A549 (cell line): Measurements from ENCODE around the gene TMCO6. TPM values are rescaled to one million over a fixed set of nuclear protein-coding genes. Genes with fewer than 3 reads are reported as not detected.

Source experiments
- ATAC-seq, 2 experiments: fragments of 200-7000 bp in 1 of 2; fragments of >200 bp in 1 of 2; cut with Nextera tagmentation in 1 of 2; cut with Tn5 transposase in 1 of 2; 3 replicates each; pipeline versions ENCODE4 v1.8.0 to v1.9.1; 2018 to 2020; ENCODE audit warnings: mild to moderate bottlenecking in 1 of 2, moderate library complexity in 1 of 2
- CTCF ChIA-PET: fragments of 300-600 bp; sonication (Branson Sonifier 250); formaldehyde crosslinking; extraction: SDS; loops from one replicate; lab custom pipeline; 2021; ENCODE audit warnings: antibody characterized with exemption, inconsistent platforms; lab: Yijun Ruan, JAX
- POLR2A ChIA-PET: fragments of 350-600 bp; formaldehyde crosslinking; extraction: SDS; loops from one replicate; lab custom pipeline; 2021; ENCODE audit warnings: antibody characterized with exemption, inconsistent platforms; lab: Yijun Ruan, JAX
- DNase-seq, 2 experiments: peaks; one replicate each; pipeline versions ENCODE4 v3.0.0 to v3.0.0-alpha.2; 2011 to 2016; ENCODE audit warnings: low read depth in 1 of 2, low spot score in 1 of 2
- FAIRE-seq: peaks from 2 replicates; lab custom pipeline; 2011; peaks lifted over from hg19 to GRCh38; lab: Jason Lieb, UNC
- H3K27ac ChIP-seq, 2 experiments: fragments of >200 bp; sonication (Bioruptor Twin); formaldehyde crosslinking; 3 replicates each; pipeline ENCODE4 v1.5.1; 2016 to 2017
- H3K4me1 ChIP-seq: fragments of >200 bp; sonication (Bioruptor Twin); formaldehyde crosslinking; 3 replicates; pipeline ENCODE4 v1.6.1; 2016
- H3K4me2 ChIP-seq: fragments of >200 bp; sonication (Bioruptor Twin); formaldehyde crosslinking; 3 replicates; pipeline ENCODE4 v1.6.1; 2016
- H3K4me3 ChIP-seq: fragments of >200 bp; sonication (Bioruptor Twin); formaldehyde crosslinking; 3 replicates; pipeline ENCODE4 v1.5.1; 2016
- H3K9me3 ChIP-seq: fragments of >200 bp; sonication (Bioruptor Twin); formaldehyde crosslinking; 3 replicates; pipeline ENCODE4 v1.6.1; 2016
- EHMT2 ChIP-seq: fragments of 200-600 bp; sonication (generic); IDR thresholded peaks from 2 replicates; pipeline ENCODE4 v1.6.1; 2016; ENCODE audit warnings: antibody characterized with exemption, low read depth, mild to moderate bottlenecking, moderate library complexity
- HDAC2 ChIP-seq: fragments of 200-600 bp; sonication (generic); IDR thresholded peaks from 2 replicates; pipeline ENCODE4 v1.6.1; 2016
- HES2 ChIP-seq: fragments of >200 bp; sonication (Bioruptor Twin); formaldehyde crosslinking; IDR thresholded peaks from 2 replicates; pipeline ENCODE4 v1.6.1; 2016
- JUN ChIP-seq, 2 experiments: fragments of >200 bp; sonication (Bioruptor Twin); formaldehyde crosslinking; IDR thresholded peaks; 2 replicates in 1 of 2; 3 replicates in 1 of 2; pipeline ENCODE4 v1.6.1; 2016 to 2017
- JUNB ChIP-seq: fragments of >200 bp; sonication (Bioruptor Twin); formaldehyde crosslinking; IDR thresholded peaks from 2 replicates; pipeline ENCODE4 v1.6.1; 2016
- KDM1A ChIP-seq: fragments of 200-600 bp; sonication (generic); IDR thresholded peaks from 2 replicates; pipeline ENCODE4 v1.6.1; 2016; ENCODE audit warnings: low read depth, mild to moderate bottlenecking
- KDM5A ChIP-seq: fragments of 200-600 bp; sonication (generic); IDR thresholded peaks from 2 replicates; pipeline ENCODE4 v1.6.1; 2016; ENCODE audit warnings: antibody characterized with exemption, mild to moderate bottlenecking
- MAX ChIP-seq: IDR thresholded peaks from 2 replicates; pipeline ENCODE4 v1.6.1; 2012
- NPAS2 ChIP-seq: fragments of 250-450 bp; sonication (Bioruptor Pico); IDR thresholded peaks from 2 replicates; pipeline ENCODE4 v1.8.0; 2022; ENCODE audit warnings: mild to moderate bottlenecking, moderate library complexity, borderline replicate concordance
- PBX3 ChIP-seq: IDR thresholded peaks from 2 replicates; pipeline ENCODE4 v1.6.1; 2012
- REST ChIP-seq: fragments of 200-600 bp; sonication (generic); IDR thresholded peaks from 2 replicates; pipeline ENCODE4 v1.6.1; 2016; ENCODE audit warnings: antibody characterized with exemption, mild to moderate bottlenecking, moderate library complexity
- RNF2 ChIP-seq: fragments of 200-600 bp; sonication (generic); IDR thresholded peaks from 2 replicates; pipeline ENCODE4 v1.6.1; 2016; ENCODE audit warnings: low read depth, mild to moderate bottlenecking, antibody characterized with exemption, moderate library complexity, borderline replicate concordance
- TFCP2L1 ChIP-seq: fragments of 250-450 bp; sonication (Bioruptor Pico); IDR thresholded peaks from 2 replicates; pipeline ENCODE4 v1.5.0; 2021; ENCODE audit warnings: mild to moderate bottlenecking
- ZSCAN20 ChIP-seq: fragments of 250-450 bp; sonication (Bioruptor Pico); IDR thresholded peaks from 2 replicates; pipeline ENCODE4 v1.8.0; 2022; ENCODE audit warnings: mild to moderate bottlenecking, moderate library complexity
- WGBS: methylation state at CpG from one replicate; pipeline ENCODE4 v1.1.6; 2017; ENCODE audit errors: missing lambda C conversion rate; 5-methylcytosine and 5-hydroxymethylcytosine counted together
- polyA plus RNA-seq, 4 experiments: library from polyadenylated mRNA; depleted of rRNA in 3 of 4; stranded (reverse); fragments of >200 nt; fragmentation: RNase III in 1 of 4; extraction: RNeasy Plus Mini Kit Qiagen cat#74134 plus additional on column Dnase treatment in 1 of 4; gene quantifications; 2 replicates in 3 of 4; 3 replicates in 1 of 4; pipeline ENCODE4 v1.2.3, GENCODE V29; 2011 to 2017
- TF ChIP-seq, protein P1 (sequence below): IDR thresholded peaks from 2 replicates; pipeline ENCODE4 v1.6.1; 2012; ENCODE audit warnings: low read depth, borderline replicate concordance
- TF ChIP-seq, protein P2 (sequence below): fragments of >200 bp; sonication (Bioruptor Twin); formaldehyde crosslinking; IDR thresholded peaks from 3 replicates; pipeline ENCODE4 v1.6.1; 2016

The TMCO6 gene
- polyA plus RNA-seq, 2 of the 4 experiments (the other 2 are of a cell fraction) = 11.8 to 16.1 TPM

DNA sequence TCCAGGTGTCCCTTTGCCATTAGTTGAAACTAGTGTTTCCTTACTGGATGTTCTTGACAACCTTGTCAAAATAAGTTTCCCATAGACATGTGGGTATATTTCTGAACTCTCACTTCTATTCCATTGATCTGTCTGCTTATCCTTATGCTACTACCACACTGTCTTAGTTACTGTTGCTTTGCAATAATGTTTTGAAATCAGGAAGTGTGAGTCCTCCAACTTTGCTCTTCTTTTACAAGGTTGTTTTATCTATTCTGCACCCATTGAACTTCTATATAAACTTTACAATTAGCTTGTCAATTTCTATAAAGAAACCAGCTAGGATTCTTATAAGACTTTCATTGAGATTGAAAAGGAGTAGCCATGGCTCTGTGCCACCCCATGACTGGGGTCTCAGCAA lies 30.5 kb upstream of the TMCO6 start:
- DNase-seq = no peak
- no peak for ATAC-seq
- 0 out of 3 replicates have a peak, but pooled peaks cover 4% of the 10 kb centered on the region for H3K4me1 ChIP-seq
- no peak overlapping the region for H3K4me3 ChIP-seq
- no peak for TF ChIP-seq HES2
- no peak for TF ChIP-seq JUNB
- no peak for TF ChIP-seq KDM5A
- no peak for TF ChIP-seq MAX
- no peak for TF ChIP-seq REST
- TF ChIP-seq, protein P1, sequence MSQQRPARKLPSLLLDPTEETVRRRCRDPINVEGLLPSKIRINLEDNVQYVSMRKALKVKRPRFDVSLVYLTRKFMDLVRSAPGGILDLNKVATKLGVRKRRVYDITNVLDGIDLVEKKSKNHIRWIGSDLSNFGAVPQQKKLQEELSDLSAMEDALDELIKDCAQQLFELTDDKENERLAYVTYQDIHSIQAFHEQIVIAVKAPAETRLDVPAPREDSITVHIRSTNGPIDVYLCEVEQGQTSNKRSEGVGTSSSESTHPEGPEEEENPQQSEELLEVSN = no peak
- no peak for TF ChIP-seq PBX3
- TF ChIP-seq, protein P2, sequence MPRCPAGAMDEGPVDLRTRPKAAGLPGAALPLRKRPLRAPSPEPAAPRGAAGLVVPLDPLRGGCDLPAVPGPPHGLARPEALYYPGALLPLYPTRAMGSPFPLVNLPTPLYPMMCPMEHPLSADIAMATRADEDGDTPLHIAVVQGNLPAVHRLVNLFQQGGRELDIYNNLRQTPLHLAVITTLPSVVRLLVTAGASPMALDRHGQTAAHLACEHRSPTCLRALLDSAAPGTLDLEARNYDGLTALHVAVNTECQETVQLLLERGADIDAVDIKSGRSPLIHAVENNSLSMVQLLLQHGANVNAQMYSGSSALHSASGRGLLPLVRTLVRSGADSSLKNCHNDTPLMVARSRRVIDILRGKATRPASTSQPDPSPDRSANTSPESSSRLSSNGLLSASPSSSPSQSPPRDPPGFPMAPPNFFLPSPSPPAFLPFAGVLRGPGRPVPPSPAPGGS = no peak
- no peak for TF ChIP-seq KDM1A
- TF ChIP-seq EHMT2 = no peak
- no peak for TF ChIP-seq ZSCAN20 (CRISPR knock-in tag)
- TF ChIP-seq JUN (IDR thresholded peaks at IDR 0.05) = no peak
- POLR2A ChIA-PET = no interaction called here
- H3K27ac ChIP-seq = no peak overlapping the region
- CTCF ChIA-PET = interaction anchor here (1.3 kb wide), 1 partner anchor 18 kb away, joined by 3 read pairs; no protein-coding TSS in a partner anchor
- H3K9me3 ChIP-seq = no peaks in the 10 kb centered on the region
- H3K4me2 ChIP-seq = no peak overlapping the region
- no peak for FAIRE-seq

GRCh38 chr5:140609126-140609525 lies 30.1 kb upstream of the TMCO6 start:
- DNase-seq = no peak
- no peak overlapping the region for H3K4me2 ChIP-seq
- POLR2A ChIA-PET = no interaction called here
- H3K9me3 ChIP-seq = no peaks in the 10 kb centered on the region
- FAIRE-seq = no peak
- H3K27ac ChIP-seq = no peak overlapping the region
- TF ChIP-seq RNF2 (no peak), HES2 (no peak), TFCP2L1 (CRISPR knock-in tag) (no peak), HDAC2 (no peak), ZSCAN20 (CRISPR knock-in tag) (no peak), JUN (IDR thresholded peaks at IDR 0.05) (no peak), NPAS2 (no peak)
- TF ChIP-seq, all 56 proteins: peak for 0
- 0 out of 3 replicates have a peak, but pooled peaks cover 4% of the 10 kb centered on the region for H3K4me1 ChIP-seq
- CTCF ChIA-PET = interaction anchor here (1.3 kb wide), 1 partner anchor 18 kb away, joined by 3 read pairs; no protein-coding TSS in a partner anchor
- no peak overlapping the region for H3K4me3 ChIP-seq
- no peak for ATAC-seq
- whole genome bisulfite sequencing = 64% methylated on average over 4 of the region's 4 CpGs
